ACHN (cell line): ENCODE data around the gene KIAA1958.

Source experiments
- DNase-seq: peaks from one replicate; pipeline ENCODE4 v3.0.0-alpha.2; 2015
- in situ Hi-C: cut with HindIII; loops from 2 replicates; pipeline ENCODE4 v1.10.0; 2017; ENCODE audit warnings: low sequenced_read_pairs, low pct_ligation_motif_present, low pct_unique_long_range_greater_than_20kb

The KIAA1958 gene

DNA sequence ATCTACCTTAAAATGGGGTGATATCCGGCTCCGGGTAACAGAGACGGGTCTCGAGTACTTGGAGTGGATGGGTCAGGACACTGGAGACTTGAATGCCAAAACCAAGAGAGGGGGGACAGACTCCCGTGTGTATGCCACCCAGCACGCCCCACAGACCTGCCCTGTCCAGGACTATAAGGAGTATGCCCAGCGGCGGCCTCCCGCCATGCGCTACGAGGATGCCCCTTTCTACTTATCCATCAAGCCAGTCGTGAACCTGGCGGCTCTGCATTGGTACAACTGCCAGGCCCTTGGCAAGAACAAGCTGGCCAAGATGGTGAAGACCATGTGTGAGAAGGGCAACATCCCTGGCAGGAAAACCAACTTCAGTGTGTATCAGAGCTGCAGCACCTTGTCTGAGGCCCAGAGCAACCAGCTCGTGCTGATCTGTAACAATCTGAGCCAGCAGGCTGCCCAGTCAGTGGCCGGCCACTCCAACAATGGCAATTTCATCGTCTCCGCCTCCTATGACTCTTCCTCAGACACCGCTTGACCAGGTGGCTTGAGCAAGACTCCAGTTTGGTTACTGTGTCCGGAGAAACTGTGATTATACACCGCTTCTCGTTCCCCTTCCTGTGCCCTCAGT is 131.9 kb downstream of the KIAA1958 start:
- no peak for DNase-seq
- in situ Hi-C loops = no loop called here

DNA sequence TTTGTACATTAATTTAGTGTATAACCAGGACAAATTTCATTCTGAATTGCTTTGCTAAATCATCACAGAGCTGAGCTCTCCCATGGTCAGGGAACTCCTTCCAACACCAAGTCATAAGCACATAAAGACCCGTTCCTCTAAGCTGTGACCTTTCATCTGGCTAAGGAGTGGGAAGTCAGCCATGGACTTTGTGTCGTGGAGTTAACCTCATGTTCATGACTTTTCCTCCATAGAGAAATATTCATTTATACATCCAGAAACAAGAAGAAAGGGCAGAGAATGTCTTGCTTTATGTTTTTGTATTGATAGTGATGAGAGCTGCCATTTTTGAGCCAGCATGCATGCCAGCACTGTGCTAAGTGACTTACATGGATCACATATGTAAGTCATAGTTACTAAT is 133.8 kb downstream of the KIAA1958 start:
- no peak for DNase-seq
- in situ Hi-C loops = no loop called here

GRCh38 chr9:112621018-112621655 is 134.5 kb downstream of the KIAA1958 start:
- DNase-seq = no peak
- in situ Hi-C loops = no loop called here

DNA sequence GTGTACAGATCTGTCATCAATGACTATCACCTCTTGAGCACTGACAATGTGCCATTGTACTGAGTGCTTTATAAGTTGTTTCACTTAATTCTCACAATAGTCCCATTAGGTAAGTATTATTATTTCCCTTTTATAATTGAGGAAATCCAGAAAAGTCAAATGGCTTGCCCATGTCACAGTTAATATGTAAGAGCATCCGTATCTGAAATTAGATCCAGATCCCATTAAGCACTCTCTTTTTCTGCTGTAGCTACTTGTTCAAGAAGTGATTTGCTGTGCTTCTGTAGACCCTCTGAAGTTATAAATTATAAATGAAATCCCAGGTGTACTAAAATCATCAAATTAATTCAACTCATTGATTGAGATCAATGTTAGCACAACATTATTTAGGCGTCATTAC is 136.6 kb downstream of the KIAA1958 start:
- no peak for DNase-seq
- in situ Hi-C loops = no loop called here

DNA sequence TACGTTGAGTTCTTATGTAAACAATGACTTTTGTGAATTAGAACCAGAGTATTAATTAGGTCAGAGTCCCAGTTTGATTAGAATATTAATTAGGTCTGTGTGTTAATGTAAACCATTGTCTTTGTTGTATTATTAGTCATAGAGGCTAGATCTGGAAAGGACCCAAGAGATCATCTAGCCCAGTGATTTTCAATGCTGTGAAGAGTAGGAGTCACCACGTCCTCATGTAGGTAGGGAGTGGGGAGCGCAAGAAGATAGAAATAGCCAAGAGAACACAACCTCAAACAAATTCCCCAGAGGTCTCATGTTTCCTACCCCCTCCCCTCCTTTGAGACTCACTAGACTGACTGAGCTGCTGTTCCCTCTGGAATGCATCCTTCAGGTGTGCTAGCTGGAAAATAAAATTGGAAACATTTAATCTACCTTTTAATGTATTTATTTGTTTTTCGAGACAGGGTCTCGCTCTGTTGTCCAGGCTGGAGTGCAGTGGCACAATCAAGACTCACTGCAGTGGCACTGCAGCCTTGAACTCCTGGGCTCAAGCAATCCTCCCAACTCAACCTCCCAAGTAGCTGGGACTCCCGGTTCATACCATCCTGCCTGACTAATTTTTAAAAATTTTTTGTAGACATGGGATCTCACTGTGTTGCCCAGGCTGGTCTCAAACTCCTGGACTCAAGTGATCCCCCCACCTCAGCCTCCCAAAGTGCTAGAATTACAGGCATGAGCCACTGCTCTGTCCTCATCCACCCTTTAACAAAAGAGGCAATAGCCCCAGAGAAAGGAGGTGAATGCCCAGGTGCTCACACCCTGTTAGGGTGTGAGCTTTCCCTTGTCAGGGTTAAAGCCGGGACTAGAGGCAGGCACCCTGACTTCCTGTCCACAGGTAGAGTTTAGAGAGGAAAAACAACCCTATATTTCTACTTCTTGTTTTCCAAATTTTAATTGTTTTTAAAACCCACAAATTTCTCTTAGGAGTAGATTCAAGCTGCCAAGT is 138.4 kb downstream of the KIAA1958 start:
- in situ Hi-C loops = no loop called here

DNA sequence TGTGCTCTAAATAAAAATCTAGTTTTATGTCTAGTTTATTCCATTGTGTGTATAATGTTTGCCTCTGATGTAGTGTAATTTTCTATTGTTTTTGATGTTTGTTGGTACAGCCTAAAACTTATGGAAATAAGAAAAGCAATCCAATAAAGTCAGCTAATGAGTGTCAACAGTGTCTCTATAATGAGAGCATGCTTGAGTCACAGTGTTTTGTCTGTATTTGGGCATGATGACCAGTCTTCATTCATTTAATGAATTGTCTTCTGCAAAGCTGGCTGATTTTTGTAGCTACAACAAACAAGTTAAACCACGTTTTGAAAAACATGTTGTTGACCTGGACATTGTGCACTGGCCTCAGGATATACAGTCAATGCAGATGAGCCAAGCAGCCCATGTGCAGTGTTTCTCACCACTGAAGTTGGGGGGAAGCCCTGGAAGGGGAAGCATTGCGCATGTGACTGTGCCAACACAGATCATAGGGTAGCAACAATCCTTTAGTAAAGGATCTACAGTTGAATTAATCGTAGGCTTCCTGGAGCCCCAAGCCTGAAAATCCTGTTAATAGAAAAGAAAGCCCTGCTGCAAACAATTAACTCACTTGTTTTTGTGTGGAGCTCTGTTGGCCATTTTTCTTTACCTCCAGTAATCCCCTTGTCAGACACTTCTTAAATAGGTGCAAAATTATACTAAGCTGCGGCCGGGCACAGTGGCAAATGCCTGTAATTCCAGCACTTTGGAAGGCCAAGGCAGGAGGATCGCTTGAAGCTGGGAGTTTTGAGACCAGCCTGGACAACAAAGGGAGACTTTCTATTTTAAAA is 143.3 kb downstream of the KIAA1958 start:
- DNase-seq = no peak
- in situ Hi-C loops = no loop called here

More for the DNA sequence above, 138.4 kb downstream of the KIAA1958 start:
- no peak for DNase-seq

DNA sequence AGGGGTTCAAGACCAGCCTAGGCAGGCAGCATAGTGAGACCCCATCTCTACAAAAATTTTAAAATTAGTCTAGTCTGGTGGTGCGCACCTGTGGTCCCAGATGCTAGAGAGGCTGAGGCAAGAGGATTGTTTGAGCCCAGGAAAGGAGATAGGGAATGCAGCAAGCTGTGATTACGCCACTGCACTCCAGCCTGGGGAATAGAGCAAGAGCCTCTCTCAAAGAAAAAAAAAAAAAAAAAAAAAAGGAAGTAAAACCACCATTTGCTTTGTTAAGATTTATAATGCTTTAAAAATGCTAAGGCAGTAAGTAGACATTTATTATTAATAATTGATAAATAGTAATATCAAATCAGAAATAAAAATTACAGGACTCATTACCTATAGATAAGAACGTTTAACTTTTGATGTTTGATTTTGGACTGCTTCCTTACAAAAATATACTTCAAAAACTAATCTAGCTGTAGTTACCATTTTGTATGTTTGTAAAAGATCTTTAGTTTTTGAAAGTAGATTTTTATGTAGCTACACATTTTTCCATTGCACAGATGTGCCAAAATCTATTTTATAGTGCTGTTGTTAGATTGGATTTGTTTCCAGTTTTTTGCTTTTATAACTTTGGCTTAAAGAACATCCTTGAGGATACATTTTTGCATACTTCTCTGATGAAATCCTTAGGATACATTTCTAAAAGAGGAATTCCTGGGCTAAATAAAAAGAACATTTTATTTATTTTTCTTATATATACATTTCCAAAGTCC is 144.9 kb downstream of the KIAA1958 start:
- in situ Hi-C loops = no loop called here
- DNase-seq = no peak

DNA sequence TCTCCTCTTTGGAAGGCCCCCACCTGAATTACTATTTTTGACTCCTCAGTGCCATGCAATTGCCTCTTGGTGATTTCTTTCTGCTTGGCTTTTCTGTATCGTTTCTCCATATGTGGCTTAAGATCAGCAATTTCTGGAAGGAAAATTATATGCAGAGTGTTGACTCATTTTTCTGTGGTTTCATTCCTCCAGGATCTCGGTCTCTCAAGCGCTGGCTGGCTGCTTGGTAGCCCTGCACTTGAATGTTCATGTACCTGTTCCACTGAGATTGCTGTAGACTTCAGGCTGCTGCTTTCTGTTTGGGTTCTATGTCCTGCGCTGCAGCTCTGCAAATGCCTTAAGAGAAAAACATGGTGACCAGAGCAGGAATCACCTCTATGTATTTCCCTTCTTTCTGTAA is 153.7 kb downstream of the KIAA1958 start:
- in situ Hi-C loops = no loop called here
- no peak for DNase-seq

- no peak for DNase-seq
- in situ Hi-C loops = no loop called here
Observed at GRCh38 chr9:112642126-112642525, 155.5 kb downstream of the KIAA1958 start.

DNA sequence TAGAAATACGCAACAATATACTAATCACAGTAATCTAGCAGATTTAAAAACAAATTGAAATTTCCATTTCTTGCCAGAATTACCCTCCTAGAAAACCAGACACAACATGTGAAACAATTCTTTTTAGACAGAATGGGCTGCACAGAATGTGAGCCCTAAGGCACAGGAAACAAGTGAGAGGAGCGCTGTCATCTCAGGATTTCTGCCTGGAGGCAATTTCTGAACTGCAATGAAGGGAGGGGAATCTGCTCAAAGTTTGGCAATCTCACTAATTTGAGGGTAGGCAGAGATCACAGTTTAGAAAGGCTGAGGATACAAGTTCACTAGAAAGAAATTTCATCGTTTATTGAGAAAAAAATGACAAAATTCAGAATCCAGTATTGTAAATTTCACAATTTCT is 161.0 kb downstream of the KIAA1958 start:
- DNase-seq = no peak
- in situ Hi-C loops = no loop called here

DNA sequence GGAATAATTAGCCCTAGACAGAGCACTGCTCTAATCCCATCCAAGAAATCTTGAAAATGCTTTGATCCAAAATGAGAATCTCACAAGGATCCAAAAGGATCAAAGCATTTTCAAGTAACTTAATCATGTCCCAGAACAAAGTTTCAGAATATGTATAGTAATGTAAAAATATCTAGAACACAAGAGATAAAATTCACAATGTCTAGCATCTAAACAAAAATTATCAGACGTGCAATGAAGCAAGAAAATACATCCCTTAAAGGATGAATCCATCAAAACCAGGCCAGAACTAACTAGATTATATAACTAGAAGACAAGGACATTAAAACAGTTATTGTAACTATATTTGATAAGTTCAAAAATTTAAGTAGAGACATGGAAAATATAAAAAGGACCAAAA is 162.0 kb downstream of the KIAA1958 start:
- in situ Hi-C loops = no loop called here
- no peak for DNase-seq

- DNase-seq = no peak
- in situ Hi-C loops = no loop called here
Observed at GRCh38 chr9:112654282-112654681, 167.7 kb downstream of the KIAA1958 start.

GRCh38 chr9:112655668-112656067 is 169.0 kb downstream of the KIAA1958 start:
- no peak for DNase-seq
- in situ Hi-C loops = no loop called here

DNA sequence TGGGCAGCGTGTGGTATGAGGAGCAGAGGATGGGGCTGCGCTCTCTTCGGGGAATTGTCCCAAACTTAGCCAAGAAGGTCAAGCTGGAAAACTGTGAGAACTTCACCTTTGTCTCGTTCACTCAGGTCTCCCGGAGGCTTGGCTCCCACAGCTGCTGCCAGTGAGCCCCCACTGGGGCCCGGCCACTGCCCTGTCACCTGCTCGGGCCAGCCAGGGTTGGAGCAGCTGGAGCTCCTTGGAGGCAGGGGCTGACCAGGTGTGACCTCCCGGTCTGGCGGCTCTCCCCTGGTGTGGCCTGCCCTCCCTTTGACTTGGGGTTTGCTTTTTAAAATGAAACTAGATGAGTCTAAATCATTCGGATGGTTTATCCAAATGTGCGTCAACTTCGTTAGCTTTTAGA is 173.3 kb downstream of the KIAA1958 start:
- in situ Hi-C loops = no loop called here
- no peak for DNase-seq

- in situ Hi-C loops = no loop called here
- no peak for DNase-seq
Observed at GRCh38 chr9:112663681-112664080, 177.1 kb downstream of the KIAA1958 start.

GRCh38 chr9:112664531-112664930 is 177.9 kb downstream of the KIAA1958 start:
- in situ Hi-C loops = no loop called here
- DNase-seq = no peak

DNA sequence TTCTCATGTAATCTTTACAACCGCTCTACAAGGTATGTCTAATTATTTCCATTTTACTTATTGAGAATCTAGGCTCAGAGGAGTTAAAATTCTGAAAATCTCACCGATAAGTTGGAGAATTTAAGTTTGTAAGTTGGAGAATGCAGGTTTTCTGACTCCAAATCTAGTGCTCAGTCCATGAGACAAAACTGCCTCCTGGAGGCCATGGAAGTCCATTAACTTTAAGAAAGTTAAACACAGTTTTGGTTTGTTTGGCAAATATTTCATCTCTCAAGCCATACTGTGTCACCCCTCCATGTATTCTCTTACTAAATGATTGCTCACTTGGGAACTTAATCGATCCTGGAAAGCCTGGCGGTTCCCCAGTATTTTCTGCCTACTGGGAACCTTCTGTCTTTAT is 178.7 kb downstream of the KIAA1958 start:
- peak; percentile 27 for DNase-seq
- in situ Hi-C loops = no loop called here

DNA sequence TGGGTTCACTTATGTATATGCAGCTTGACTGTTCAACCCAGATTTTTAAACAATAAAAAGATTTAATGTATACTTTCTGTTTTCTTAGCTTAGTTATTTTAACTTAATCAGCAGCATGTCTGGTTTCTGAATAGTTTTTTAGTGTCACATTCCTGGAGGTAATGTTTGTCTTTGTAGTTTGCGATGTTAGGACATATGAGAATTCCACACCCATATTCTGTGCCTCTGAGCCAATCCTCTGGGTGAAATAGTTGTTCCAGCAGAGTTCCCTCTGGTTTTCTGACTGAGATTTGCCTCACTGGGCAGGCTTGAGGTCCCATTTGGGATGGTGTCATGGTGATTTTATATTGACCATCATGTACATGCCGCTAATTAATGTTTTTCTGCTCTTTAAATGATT is 182.7 kb downstream of the KIAA1958 start:
- DNase-seq = no peak
- in situ Hi-C loops = no loop called here
